Measurements from ENCODE around the gene HAT1. TPM values are rescaled to one million over a fixed set of nuclear protein-coding genes. Genes with fewer than 3 reads are reported as not detected.

The HAT1 gene
- total and polyA plus RNA-seq, 10 of the 15 experiments (the other 5 are each of a cell fraction or from before 2014, with no cell fraction given) = 60.0 to 225 (median 130) TPM

DNA sequence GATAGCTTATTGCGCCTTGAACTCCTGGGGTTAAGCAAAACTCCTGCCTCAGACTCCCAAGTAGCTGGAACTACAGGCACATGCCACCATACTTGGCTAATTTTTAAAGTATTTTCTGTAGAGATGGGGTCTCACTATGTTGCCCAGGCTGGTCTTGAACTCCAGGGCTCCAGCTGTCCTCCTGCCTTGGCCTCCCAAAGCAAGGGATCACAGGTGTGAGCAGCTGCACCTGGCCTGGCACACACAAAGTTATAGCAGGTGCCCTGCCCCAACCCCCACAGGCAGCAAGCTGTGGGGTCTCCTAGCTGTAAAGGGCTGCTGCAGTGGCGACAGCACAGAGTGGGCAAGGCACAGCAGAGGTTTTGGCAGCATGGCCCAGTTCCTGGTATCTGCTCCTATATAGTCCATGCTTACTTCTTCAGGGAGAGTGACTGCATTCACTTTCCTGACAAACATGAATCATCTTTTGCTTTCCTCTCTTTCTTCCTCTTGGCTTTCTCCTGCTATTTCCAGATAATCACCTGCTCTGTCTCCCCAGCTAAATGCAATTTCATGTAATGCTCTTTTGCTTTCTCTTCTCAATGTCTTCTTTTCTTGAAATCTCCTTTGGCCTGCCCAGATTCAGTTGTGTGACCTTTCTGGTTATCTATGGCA, 50.2 kb downstream of the HAT1 start:
- DNase-seq (ENCODE audit: low read depth, low spot score) (no peak), FAIRE-seq (no peak), ATAC-seq (no peak)
- 97% methylated on average over 2 of the region's 2 CpGs for WGBS (ENCODE audit: insufficient coverage, insufficient replicate concordance, low lambda C conversion rate, missing lambda C conversion rate)
- Histone ChIP-seq H2AFZ (ENCODE audit: control insufficient read depth, low read depth, low read length) (no peak overlapping the region), H3K36me3 (ENCODE audit: control insufficient read depth in 2 of 2, insufficient read depth in 2 of 2, low read length in 1 of 2) (peaks cover 2 to 4% of the 10 kb centered on the region in 2 experiments; a peak in 3 of 4 replicates), H3K9ac (ENCODE audit: control insufficient read depth, insufficient read depth, low read length) (no peak overlapping the region), H3K79me2 (ENCODE audit: control insufficient read depth, insufficient read depth, low read length) (no peaks in the 10 kb centered on the region), H3K4me2 (ENCODE audit: control insufficient read depth, insufficient read depth) (no peak overlapping the region), H3K4me3 (no peak overlapping the region), H3K4me1 (ENCODE audit: control insufficient read depth, insufficient read depth, low read length) (no peaks in the 10 kb centered on the region), H3K9me3 (replicated peaks; ENCODE audit: control insufficient read depth, insufficient read depth, low read length) (no peaks in the 10 kb centered on the region), H3K27me3 (replicated peaks in 1 of 2; ENCODE audit: control insufficient read depth in 2 of 2, insufficient read depth in 2 of 2, low read length in 1 of 2) (no peaks in the 10 kb centered on the region), H3K27ac (ENCODE audit: control insufficient read depth, insufficient read depth) (no peak overlapping the region), H4K20me1 (ENCODE audit: control insufficient read depth, insufficient read depth) (no peaks in the 10 kb centered on the region)
- TF ChIP-seq NFYA (IDR thresholded peaks at IDR 0.05; ENCODE audit: borderline replicate concordance, low read depth, low read length) (no peak), ZBED1 (IDR thresholded peaks at IDR 0.05; ENCODE audit: borderline replicate concordance) (no peak), NR2C1 (IDR thresholded peaks at IDR 0.05) (no peak), BACH1 (IDR thresholded peaks at IDR 0.05; ENCODE audit: borderline replicate concordance) (no peak), EED (IDR thresholded peaks at IDR 0.05; ENCODE audit: low read depth) (no peak), MXI1 (IDR thresholded peaks at IDR 0.05; ENCODE audit: low read depth, low read length) (no peak), GABPA (IDR thresholded peaks at IDR 0.05; ENCODE audit: low read depth) (no peak), RCOR1 (conservative IDR thresholded peaks at IDR 0.05; ENCODE audit: low read depth, low read length) (no peak), BRCA1 (IDR thresholded peaks at IDR 0.05; ENCODE audit: low read depth, low read length) (no peak), ZNF217 (IDR thresholded peaks at IDR 0.05) (no peak), ZNF274 (IDR thresholded peaks at IDR 0.05; ENCODE audit: insufficient read depth, insufficient read length) (no peak)
- TF ChIP-seq, protein P1, sequence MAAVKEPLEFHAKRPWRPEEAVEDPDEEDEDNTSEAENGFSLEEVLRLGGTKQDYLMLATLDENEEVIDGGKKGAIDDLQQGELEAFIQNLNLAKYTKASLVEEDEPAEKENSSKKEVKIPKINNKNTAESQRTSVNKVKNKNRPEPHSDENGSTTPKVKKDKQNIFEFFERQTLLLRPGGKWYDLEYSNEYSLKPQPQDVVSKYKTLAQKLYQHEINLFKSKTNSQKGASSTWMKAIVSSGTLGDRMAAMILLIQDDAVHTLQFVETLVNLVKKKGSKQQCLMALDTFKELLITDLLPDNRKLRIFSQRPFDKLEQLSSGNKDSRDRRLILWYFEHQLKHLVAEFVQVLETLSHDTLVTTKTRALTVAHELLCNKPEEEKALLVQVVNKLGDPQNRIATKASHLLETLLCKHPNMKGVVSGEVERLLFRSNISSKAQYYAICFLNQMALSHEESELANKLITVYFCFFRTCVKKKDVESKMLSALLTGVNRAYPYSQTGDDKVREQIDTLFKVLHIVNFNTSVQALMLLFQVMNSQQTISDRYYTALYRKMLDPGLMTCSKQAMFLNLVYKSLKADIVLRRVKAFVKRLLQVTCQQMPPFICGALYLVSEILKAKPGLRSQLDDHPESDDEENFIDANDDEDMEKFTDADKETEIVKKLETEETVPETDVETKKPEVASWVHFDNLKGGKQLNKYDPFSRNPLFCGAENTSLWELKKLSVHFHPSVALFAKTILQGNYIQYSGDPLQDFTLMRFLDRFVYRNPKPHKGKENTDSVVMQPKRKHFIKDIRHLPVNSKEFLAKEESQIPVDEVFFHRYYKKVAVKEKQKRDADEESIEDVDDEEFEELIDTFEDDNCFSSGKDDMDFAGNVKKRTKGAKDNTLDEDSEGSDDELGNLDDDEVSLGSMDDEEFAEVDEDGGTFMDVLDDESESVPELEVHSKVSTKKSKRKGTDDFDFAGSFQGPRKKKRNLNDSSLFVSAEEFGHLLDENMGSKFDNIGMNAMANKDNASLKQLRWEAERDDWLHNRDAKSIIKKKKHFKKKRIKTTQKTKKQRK (IDR thresholded peaks at IDR 0.05; ENCODE audit: low read depth, low read length) = no peak
- TF ChIP-seq, protein P2, sequence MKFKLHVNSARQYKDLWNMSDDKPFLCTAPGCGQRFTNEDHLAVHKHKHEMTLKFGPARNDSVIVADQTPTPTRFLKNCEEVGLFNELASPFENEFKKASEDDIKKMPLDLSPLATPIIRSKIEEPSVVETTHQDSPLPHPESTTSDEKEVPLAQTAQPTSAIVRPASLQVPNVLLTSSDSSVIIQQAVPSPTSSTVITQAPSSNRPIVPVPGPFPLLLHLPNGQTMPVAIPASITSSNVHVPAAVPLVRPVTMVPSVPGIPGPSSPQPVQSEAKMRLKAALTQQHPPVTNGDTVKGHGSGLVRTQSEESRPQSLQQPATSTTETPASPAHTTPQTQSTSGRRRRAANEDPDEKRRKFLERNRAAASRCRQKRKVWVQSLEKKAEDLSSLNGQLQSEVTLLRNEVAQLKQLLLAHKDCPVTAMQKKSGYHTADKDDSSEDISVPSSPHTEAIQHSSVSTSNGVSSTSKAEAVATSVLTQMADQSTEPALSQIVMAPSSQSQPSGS (IDR thresholded peaks at IDR 0.05; ENCODE audit: low read length) = no peak
- TF ChIP-seq, protein P3, sequence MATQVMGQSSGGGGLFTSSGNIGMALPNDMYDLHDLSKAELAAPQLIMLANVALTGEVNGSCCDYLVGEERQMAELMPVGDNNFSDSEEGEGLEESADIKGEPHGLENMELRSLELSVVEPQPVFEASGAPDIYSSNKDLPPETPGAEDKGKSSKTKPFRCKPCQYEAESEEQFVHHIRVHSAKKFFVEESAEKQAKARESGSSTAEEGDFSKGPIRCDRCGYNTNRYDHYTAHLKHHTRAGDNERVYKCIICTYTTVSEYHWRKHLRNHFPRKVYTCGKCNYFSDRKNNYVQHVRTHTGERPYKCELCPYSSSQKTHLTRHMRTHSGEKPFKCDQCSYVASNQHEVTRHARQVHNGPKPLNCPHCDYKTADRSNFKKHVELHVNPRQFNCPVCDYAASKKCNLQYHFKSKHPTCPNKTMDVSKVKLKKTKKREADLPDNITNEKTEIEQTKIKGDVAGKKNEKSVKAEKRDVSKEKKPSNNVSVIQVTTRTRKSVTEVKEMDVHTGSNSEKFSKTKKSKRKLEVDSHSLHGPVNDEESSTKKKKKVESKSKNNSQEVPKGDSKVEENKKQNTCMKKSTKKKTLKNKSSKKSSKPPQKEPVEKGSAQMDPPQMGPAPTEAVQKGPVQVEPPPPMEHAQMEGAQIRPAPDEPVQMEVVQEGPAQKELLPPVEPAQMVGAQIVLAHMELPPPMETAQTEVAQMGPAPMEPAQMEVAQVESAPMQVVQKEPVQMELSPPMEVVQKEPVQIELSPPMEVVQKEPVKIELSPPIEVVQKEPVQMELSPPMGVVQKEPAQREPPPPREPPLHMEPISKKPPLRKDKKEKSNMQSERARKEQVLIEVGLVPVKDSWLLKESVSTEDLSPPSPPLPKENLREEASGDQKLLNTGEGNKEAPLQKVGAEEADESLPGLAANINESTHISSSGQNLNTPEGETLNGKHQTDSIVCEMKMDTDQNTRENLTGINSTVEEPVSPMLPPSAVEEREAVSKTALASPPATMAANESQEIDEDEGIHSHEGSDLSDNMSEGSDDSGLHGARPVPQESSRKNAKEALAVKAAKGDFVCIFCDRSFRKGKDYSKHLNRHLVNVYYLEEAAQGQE (IDR thresholded peaks at IDR 0.05; ENCODE audit: low read depth, low read length) = no peak
- TF ChIP-seq, protein P4, sequence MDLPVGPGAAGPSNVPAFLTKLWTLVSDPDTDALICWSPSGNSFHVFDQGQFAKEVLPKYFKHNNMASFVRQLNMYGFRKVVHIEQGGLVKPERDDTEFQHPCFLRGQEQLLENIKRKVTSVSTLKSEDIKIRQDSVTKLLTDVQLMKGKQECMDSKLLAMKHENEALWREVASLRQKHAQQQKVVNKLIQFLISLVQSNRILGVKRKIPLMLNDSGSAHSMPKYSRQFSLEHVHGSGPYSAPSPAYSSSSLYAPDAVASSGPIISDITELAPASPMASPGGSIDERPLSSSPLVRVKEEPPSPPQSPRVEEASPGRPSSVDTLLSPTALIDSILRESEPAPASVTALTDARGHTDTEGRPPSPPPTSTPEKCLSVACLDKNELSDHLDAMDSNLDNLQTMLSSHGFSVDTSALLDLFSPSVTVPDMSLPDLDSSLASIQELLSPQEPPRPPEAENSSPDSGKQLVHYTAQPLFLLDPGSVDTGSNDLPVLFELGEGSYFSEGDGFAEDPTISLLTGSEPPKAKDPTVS (IDR thresholded peaks at IDR 0.05; ENCODE audit: low read depth, low read length) = no peak
- ChIA-PET CTCF (no interaction called here), SMC1A (ENCODE audit: uncharacterized antibody, unreplicated experiment) (interaction anchor here (0.8 kb wide), 1 partner anchor 9 kb away, joined by 3 read pairs; no protein-coding TSS in a partner anchor), POLR2A (no interaction called here), RAD21 (ENCODE audit: unreplicated experiment) (no interaction called here)
- no TSS peak for BruUV-seq (replicated peaks)
- intact Hi-C loops (cut with micrococcal nuclease; ENCODE audit: unreplicated experiment) (no loop called here), in situ Hi-C loops (cut with MboI) (no loop called here)
